Measurements from ENCODE around the gene BNC2. TPM values are rescaled to one million over a fixed set of nuclear protein-coding genes. Genes with fewer than 3 reads are reported as not detected.
A peak's percentile ranks its signal among the peaks of the same experiment; 100 is the strongest.

BNC2 gene
- total RNA-seq, 1 experiment from 2014 or later: 43.6 TPM

DNA sequence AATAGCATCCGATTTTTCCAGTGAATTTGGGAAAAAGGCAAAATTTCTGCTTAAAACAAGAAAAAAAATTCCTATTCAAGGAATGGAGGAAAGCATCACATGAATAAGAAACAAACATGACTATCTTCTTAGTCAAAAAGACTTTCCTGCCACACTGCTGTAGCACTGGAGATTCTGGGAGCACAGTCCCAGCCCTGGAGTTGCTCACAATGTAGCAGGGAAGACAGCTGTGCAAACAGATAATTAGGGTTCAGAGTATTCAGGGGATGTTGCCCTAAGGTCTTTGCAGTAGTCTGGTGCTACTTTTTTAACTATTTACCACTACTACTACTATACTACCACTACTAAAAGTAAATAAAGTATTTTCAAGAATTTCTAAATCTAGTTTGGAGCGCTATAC, 86.5 kb downstream of the BNC2 start:
- H2BK12ac ChIP-seq (ENCODE audit: insufficient read length, low read depth, low read length): no peak overlapping the region
- no peak overlapping the region for H3T11ph ChIP-seq (ENCODE audit: low read length)
- TF ChIP-seq, protein P1, sequence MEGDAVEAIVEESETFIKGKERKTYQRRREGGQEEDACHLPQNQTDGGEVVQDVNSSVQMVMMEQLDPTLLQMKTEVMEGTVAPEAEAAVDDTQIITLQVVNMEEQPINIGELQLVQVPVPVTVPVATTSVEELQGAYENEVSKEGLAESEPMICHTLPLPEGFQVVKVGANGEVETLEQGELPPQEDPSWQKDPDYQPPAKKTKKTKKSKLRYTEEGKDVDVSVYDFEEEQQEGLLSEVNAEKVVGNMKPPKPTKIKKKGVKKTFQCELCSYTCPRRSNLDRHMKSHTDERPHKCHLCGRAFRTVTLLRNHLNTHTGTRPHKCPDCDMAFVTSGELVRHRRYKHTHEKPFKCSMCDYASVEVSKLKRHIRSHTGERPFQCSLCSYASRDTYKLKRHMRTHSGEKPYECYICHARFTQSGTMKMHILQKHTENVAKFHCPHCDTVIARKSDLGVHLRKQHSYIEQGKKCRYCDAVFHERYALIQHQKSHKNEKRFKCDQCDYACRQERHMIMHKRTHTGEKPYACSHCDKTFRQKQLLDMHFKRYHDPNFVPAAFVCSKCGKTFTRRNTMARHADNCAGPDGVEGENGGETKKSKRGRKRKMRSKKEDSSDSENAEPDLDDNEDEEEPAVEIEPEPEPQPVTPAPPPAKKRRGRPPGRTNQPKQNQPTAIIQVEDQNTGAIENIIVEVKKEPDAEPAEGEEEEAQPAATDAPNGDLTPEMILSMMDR (conservative IDR thresholded peaks at IDR 0.05): no peak
- no peak overlapping the region for H3K4ac ChIP-seq (ENCODE audit: low read depth, low read length)
- no peaks in the 10 kb centered on the region for H3K23me2 ChIP-seq (ENCODE audit: insufficient read length, low read depth, low read length, poor library complexity, severe bottlenecking)
- no CpG with 5 or more reads among the region's 2 CpGs for WGBS (ENCODE audit: extremely low coverage, insufficient read length, low lambda C conversion rate)
- H3K79me1 ChIP-seq (ENCODE audit: insufficient read depth, low read depth, low read length, poor library complexity, severe bottlenecking): no peaks in the 10 kb centered on the region
- no peak overlapping the region for H2BK15ac ChIP-seq (ENCODE audit: low read depth, low read length)
- no peak overlapping the region for H3K23ac ChIP-seq (ENCODE audit: insufficient read length, low read depth, low read length)
- no peak overlapping the region for H3K14ac ChIP-seq (ENCODE audit: insufficient read depth, low read length)
- H3K27ac ChIP-seq (ENCODE audit: insufficient read length, low read depth, low read length): no peak overlapping the region
- H2BK20ac ChIP-seq (ENCODE audit: low read depth, low read length, poor library complexity, severe bottlenecking): no peak overlapping the region
- H3K4me1 ChIP-seq (ENCODE audit: insufficient read depth, low read length): peaks cover 4% of the 10 kb centered on the region
- H4K8ac ChIP-seq (replicated peaks; ENCODE audit: insufficient read length, low read depth, low read length): no peak overlapping the region
- no peaks in the 10 kb centered on the region for H3K79me2 ChIP-seq (ENCODE audit: insufficient read depth, low read length)
- Mint-ChIP-seq H3K36me3 (ENCODE audit: insufficient read depth in 1 of 3, low read depth in 3 of 3) (peaks cover 2 to 12% (median 7%) of the 10 kb centered on the region in 3 experiments; a peak in 4 of 7 replicates), H3K4me3 (no peak overlapping the region), H3K27me3 (ENCODE audit: low read depth) (no peaks in the 10 kb centered on the region), H3K4me1 (peaks cover 30% of the 10 kb centered on the region in 2 experiments), H3K27ac (peak overlapping the region in 1 of 3 experiments; percentile 79; a peak in 3 of 7 replicates), H3K9me3 (no peaks in the 10 kb centered on the region; a peak in 1 of 5 replicates)
- H4K91ac ChIP-seq (ENCODE audit: insufficient read length, low read depth, low read length): no peak overlapping the region
- H2AK5ac ChIP-seq (ENCODE audit: insufficient read length, low read length): no peak overlapping the region
- no peak overlapping the region for H3K9ac ChIP-seq (ENCODE audit: extremely low read depth, insufficient read length, low read length)
- no peaks in the 10 kb centered on the region for H3K9me3 ChIP-seq (ENCODE audit: control insufficient read depth, low read depth, low read length)
- DNase-seq: no peak
- H2AFZ ChIP-seq (ENCODE audit: low read length): no peak overlapping the region
- H3K4me2 ChIP-seq (ENCODE audit: insufficient read depth, insufficient read length, low read length): no peak overlapping the region
- H4K5ac ChIP-seq (ENCODE audit: insufficient read length, low read depth, low read length): no peak overlapping the region
- H3K18ac ChIP-seq (ENCODE audit: insufficient read length, low read depth, low read length): no peak overlapping the region
- no peak overlapping the region for H2BK5ac ChIP-seq (ENCODE audit: insufficient read length, low read length)
- no peak overlapping the region for H2BK120ac ChIP-seq (ENCODE audit: low read depth, low read length, poor library complexity, severe bottlenecking)
- H3K56ac ChIP-seq (ENCODE audit: insufficient read length, low read depth, low read length): no peak overlapping the region
- H3K27me3 ChIP-seq (ENCODE audit: insufficient read depth, low read length): no peaks in the 10 kb centered on the region
- H4K20me1 ChIP-seq (ENCODE audit: control insufficient read depth, insufficient read depth, insufficient read length): no peaks in the 10 kb centered on the region

Data from H9 (cell line).